Measurements from ENCODE around the gene KCNK3.

Gene KCNK3

GRCh38 chr2:26737221-26737620, 44.7 kb downstream of the KCNK3 start:
- Histone ChIP-seq H3K36me3 (ENCODE audit: control insufficient read depth in 5 of 5, insufficient read depth in 5 of 5, low read length in 5 of 5) (no peaks in the 10 kb centered on the region), H3K27me3 (ENCODE audit: control insufficient read depth in 5 of 5, insufficient read depth in 4 of 5, low read length in 5 of 5) (no peaks in the 10 kb centered on the region), H3K9ac (ENCODE audit: low read length in 5 of 5) (no peak overlapping the region), H3K9me3 (ENCODE audit: control insufficient read depth in 5 of 5, low read length in 5 of 5) (no peaks in the 10 kb centered on the region), H3K27ac (ENCODE audit: low read depth, low read length) (peak overlapping the region; percentile 57), H3K4me3 (ENCODE audit: low read depth in 1 of 5, low read length in 5 of 5) (no peak overlapping the region), H3K4me1 (ENCODE audit: control insufficient read depth in 5 of 5, insufficient read depth in 5 of 5, low read length in 5 of 5) (peaks cover 8 to 34% (median 16%) of the 10 kb centered on the region in 5 donors)

DNA sequence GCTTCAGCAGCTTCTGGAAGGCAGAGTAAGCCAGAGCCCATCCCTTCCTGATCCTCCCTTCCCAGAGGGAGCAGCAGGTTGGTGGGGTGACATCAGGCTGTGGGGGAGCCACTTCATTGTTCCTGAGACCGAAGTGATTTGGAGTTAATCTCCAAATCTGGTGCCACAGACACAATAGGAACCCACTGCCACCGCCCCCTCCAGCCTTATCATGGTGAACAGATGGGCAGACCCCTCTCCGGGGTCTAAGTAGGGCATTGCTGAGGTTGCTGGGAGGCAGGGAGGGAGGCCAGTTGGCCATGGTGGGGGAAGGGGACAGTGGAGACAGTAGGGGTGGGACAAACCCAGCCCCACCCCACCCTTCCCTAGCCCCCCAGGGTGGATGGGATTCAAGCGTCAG, 46.0 kb downstream of the KCNK3 start:
- Histone ChIP-seq H3K36me3 (ENCODE audit: control insufficient read depth in 5 of 5, insufficient read depth in 5 of 5, low read length in 5 of 5) (no peaks in the 10 kb centered on the region), H3K27me3 (ENCODE audit: control insufficient read depth in 5 of 5, insufficient read depth in 4 of 5, low read length in 5 of 5) (no peaks in the 10 kb centered on the region), H3K27ac (ENCODE audit: low read depth, low read length) (no peak overlapping the region), H3K4me1 (ENCODE audit: control insufficient read depth in 5 of 5, insufficient read depth in 5 of 5, low read length in 5 of 5) (peaks cover 8 to 35% (median 16%) of the 10 kb centered on the region in 5 donors), H3K9ac (ENCODE audit: low read length in 5 of 5) (no peak overlapping the region), H3K4me3 (ENCODE audit: low read depth in 1 of 5, low read length in 5 of 5) (no peak overlapping the region), H3K9me3 (ENCODE audit: control insufficient read depth in 5 of 5, low read length in 5 of 5) (no peaks in the 10 kb centered on the region)

DNA sequence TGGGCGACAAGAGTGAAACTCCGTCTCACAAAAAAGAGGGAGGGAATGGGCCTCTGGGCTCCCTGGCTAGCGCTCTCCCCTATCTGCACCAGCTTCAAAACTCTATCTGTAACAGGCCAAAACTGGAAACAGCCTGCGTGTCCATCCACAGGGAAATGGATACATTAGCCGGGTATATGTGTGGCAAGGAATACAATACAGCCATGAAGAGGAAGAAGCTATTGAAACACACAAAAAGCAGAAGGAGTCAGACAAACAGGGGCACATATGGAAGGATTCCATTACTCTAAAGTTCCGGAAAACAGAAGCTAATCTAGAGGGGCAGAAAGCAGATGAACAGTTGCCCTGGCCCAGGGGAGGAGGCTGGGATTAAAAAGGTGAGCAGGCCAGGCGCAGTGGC, 47.0 kb downstream of the KCNK3 start:
- Histone ChIP-seq H3K9ac (ENCODE audit: low read length in 5 of 5) (no peak overlapping the region), H3K36me3 (ENCODE audit: control insufficient read depth in 5 of 5, insufficient read depth in 5 of 5, low read length in 5 of 5) (no peaks in the 10 kb centered on the region), H3K9me3 (ENCODE audit: control insufficient read depth in 5 of 5, low read length in 5 of 5) (no peaks in the 10 kb centered on the region), H3K4me1 (ENCODE audit: control insufficient read depth in 5 of 5, insufficient read depth in 5 of 5, low read length in 5 of 5) (peaks cover 8 to 44% (median 16%) of the 10 kb centered on the region in 5 donors), H3K4me3 (ENCODE audit: low read depth in 1 of 5, low read length in 5 of 5) (no peak overlapping the region), H3K27ac (ENCODE audit: low read depth, low read length) (no peak overlapping the region), H3K27me3 (ENCODE audit: control insufficient read depth in 5 of 5, insufficient read depth in 4 of 5, low read length in 5 of 5) (no peaks in the 10 kb centered on the region)

DNA sequence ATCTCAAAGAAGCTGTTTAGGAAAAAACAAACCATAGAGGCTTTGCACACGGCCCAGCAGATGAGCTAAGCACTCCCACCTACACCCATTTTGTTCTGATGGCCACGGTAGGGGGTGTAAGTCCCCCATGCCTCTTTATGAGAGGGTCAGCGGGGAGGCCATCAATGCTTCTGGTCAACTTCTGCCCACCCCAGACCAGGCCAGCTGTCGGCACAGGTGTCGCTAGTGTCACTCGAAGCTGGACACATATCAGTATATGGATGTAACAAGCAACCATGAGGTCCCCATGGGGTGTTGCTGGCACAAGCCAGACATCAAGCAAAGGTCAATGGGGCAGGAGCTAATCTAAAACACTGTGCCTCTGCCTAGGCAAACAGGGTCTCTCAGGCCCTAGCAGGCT, 47.8 kb downstream of the KCNK3 start:
- Histone ChIP-seq H3K27me3 (ENCODE audit: control insufficient read depth in 5 of 5, insufficient read depth in 4 of 5, low read length in 5 of 5) (no peaks in the 10 kb centered on the region), H3K4me1 (ENCODE audit: control insufficient read depth in 5 of 5, insufficient read depth in 5 of 5, low read length in 5 of 5) (peaks cover 8 to 40% (median 16%) of the 10 kb centered on the region in 5 donors), H3K36me3 (ENCODE audit: control insufficient read depth in 5 of 5, insufficient read depth in 5 of 5, low read length in 5 of 5) (no peaks in the 10 kb centered on the region), H3K27ac (ENCODE audit: low read depth, low read length) (no peak overlapping the region), H3K4me3 (ENCODE audit: low read depth in 1 of 5, low read length in 5 of 5) (no peak overlapping the region), H3K9ac (ENCODE audit: low read length in 5 of 5) (no peak overlapping the region), H3K9me3 (ENCODE audit: control insufficient read depth in 5 of 5, low read length in 5 of 5) (no peaks in the 10 kb centered on the region)

- H3K27ac ChIP-seq (ENCODE audit: low read depth, low read length), result no peak overlapping the region
- H3K9me3 ChIP-seq (ENCODE audit: control insufficient read depth in 5 of 5, low read length in 5 of 5), result no peaks in the 10 kb centered on the region
- no peak overlapping the region for H3K4me3 ChIP-seq (ENCODE audit: low read depth in 1 of 5, low read length in 5 of 5)
- H3K9ac ChIP-seq (ENCODE audit: low read length in 5 of 5), result peak overlapping the region in 1 of 5 donors; percentile 15
- peaks cover 6 to 37% (median 14%) of the 10 kb centered on the region in 5 donors for H3K4me1 ChIP-seq (ENCODE audit: control insufficient read depth in 5 of 5, insufficient read depth in 5 of 5, low read length in 5 of 5)
- no peaks in the 10 kb centered on the region for H3K27me3 ChIP-seq (ENCODE audit: control insufficient read depth in 5 of 5, insufficient read depth in 4 of 5, low read length in 5 of 5)
- H3K36me3 ChIP-seq (ENCODE audit: control insufficient read depth in 5 of 5, insufficient read depth in 5 of 5, low read length in 5 of 5), result no peaks in the 10 kb centered on the region
Measured at GRCh38 chr2:26740890-26741302, 48.4 kb downstream of the KCNK3 start.

- Histone ChIP-seq H3K4me1 (ENCODE audit: control insufficient read depth in 5 of 5, insufficient read depth in 5 of 5, low read length in 5 of 5) (peaks cover 0 to 26% (median 9%) of the 10 kb centered on the region in 5 donors), H3K27ac (ENCODE audit: low read depth, low read length) (no peak overlapping the region), H3K9me3 (ENCODE audit: control insufficient read depth in 5 of 5, low read length in 5 of 5) (no peaks in the 10 kb centered on the region), H3K9ac (ENCODE audit: low read length in 5 of 5) (no peak overlapping the region), H3K36me3 (ENCODE audit: control insufficient read depth in 5 of 5, insufficient read depth in 5 of 5, low read length in 5 of 5) (no peaks in the 10 kb centered on the region), H3K27me3 (ENCODE audit: control insufficient read depth in 5 of 5, insufficient read depth in 4 of 5, low read length in 5 of 5) (no peaks in the 10 kb centered on the region), H3K4me3 (ENCODE audit: low read depth in 1 of 5, low read length in 5 of 5) (no peak overlapping the region)
Measured at GRCh38 chr2:26742048-26742770, 49.7 kb downstream of the KCNK3 start.

GRCh38 chr2:26743852-26744251, 51.3 kb downstream of the KCNK3 start:
- H3K27ac ChIP-seq (ENCODE audit: low read depth, low read length), result no peak overlapping the region
- no peaks in the 10 kb centered on the region for H3K36me3 ChIP-seq (ENCODE audit: control insufficient read depth in 5 of 5, insufficient read depth in 5 of 5, low read length in 5 of 5)
- peaks cover 0 to 21% (median 9%) of the 10 kb centered on the region in 5 donors for H3K4me1 ChIP-seq (ENCODE audit: control insufficient read depth in 5 of 5, insufficient read depth in 5 of 5, low read length in 5 of 5)
- no peak overlapping the region for H3K4me3 ChIP-seq (ENCODE audit: low read depth in 1 of 5, low read length in 5 of 5)
- no peak overlapping the region for H3K9ac ChIP-seq (ENCODE audit: low read length in 5 of 5)
- H3K27me3 ChIP-seq (ENCODE audit: control insufficient read depth in 5 of 5, insufficient read depth in 4 of 5, low read length in 5 of 5), result no peaks in the 10 kb centered on the region
- H3K9me3 ChIP-seq (ENCODE audit: control insufficient read depth in 5 of 5, low read length in 5 of 5), result no peaks in the 10 kb centered on the region

- Histone ChIP-seq H3K9me3 (ENCODE audit: control insufficient read depth in 5 of 5, low read length in 5 of 5) (no peaks in the 10 kb centered on the region), H3K4me3 (ENCODE audit: low read depth in 1 of 5, low read length in 5 of 5) (no peak overlapping the region), H3K36me3 (ENCODE audit: control insufficient read depth in 5 of 5, insufficient read depth in 5 of 5, low read length in 5 of 5) (no peaks in the 10 kb centered on the region)
Measured at GRCh38 chr2:26744953-26745352, 52.4 kb downstream of the KCNK3 start.

GRCh38 chr2:26745609-26746327, 53.2 kb downstream of the KCNK3 start:
- Histone ChIP-seq H3K9me3 (ENCODE audit: control insufficient read depth in 5 of 5, low read length in 5 of 5) (no peaks in the 10 kb centered on the region), H3K27ac (ENCODE audit: low read depth, low read length) (no peak overlapping the region), H3K4me3 (ENCODE audit: low read depth in 1 of 5, low read length in 5 of 5) (no peak overlapping the region), H3K9ac (ENCODE audit: low read length in 5 of 5) (no peak overlapping the region), H3K27me3 (ENCODE audit: control insufficient read depth in 5 of 5, insufficient read depth in 4 of 5, low read length in 5 of 5) (no peaks in the 10 kb centered on the region), H3K36me3 (ENCODE audit: control insufficient read depth in 5 of 5, insufficient read depth in 5 of 5, low read length in 5 of 5) (no peaks in the 10 kb centered on the region), H3K4me1 (ENCODE audit: control insufficient read depth in 5 of 5, insufficient read depth in 5 of 5, low read length in 5 of 5) (peaks cover 0 to 15% (median 3%) of the 10 kb centered on the region in 5 donors)

More at GRCh38 chr2:26744953-26745352, 52.4 kb downstream of the KCNK3 start:
- H3K9ac ChIP-seq (ENCODE audit: low read length in 5 of 5), result no peak overlapping the region
- no peaks in the 10 kb centered on the region for H3K27me3 ChIP-seq (ENCODE audit: control insufficient read depth in 5 of 5, insufficient read depth in 4 of 5, low read length in 5 of 5)
- H3K27ac ChIP-seq (ENCODE audit: low read depth, low read length), result no peak overlapping the region
- H3K4me1 ChIP-seq (ENCODE audit: control insufficient read depth in 5 of 5, insufficient read depth in 5 of 5, low read length in 5 of 5), result peaks cover 0 to 21% (median 9%) of the 10 kb centered on the region in 5 donors

GRCh38 chr2:26746934-26747333, 54.4 kb downstream of the KCNK3 start:
- Histone ChIP-seq H3K4me1 (ENCODE audit: control insufficient read depth in 5 of 5, insufficient read depth in 5 of 5, low read length in 5 of 5) (peaks cover 0 to 10% (median 0%) of the 10 kb centered on the region in 5 donors), H3K4me3 (ENCODE audit: low read depth in 1 of 5, low read length in 5 of 5) (no peak overlapping the region), H3K9me3 (ENCODE audit: control insufficient read depth in 5 of 5, low read length in 5 of 5) (peaks cover 0 to 3% (median 0%) of the 10 kb centered on the region in 5 donors), H3K27me3 (ENCODE audit: control insufficient read depth in 5 of 5, insufficient read depth in 4 of 5, low read length in 5 of 5) (no peaks in the 10 kb centered on the region), H3K36me3 (ENCODE audit: control insufficient read depth in 5 of 5, insufficient read depth in 5 of 5, low read length in 5 of 5) (no peaks in the 10 kb centered on the region), H3K27ac (ENCODE audit: low read depth, low read length) (no peak overlapping the region), H3K9ac (ENCODE audit: low read length in 5 of 5) (no peak overlapping the region)
